Measurements from ENCODE around the gene RNPS1.

RNPS1 gene

GRCh38 chr16:2278956-2279800 lies 11.3 kb upstream of the RNPS1 start:
- ATAC-seq (ENCODE audit: low read depth) = no peak
- Histone ChIP-seq H3K9me3 (ENCODE audit: severe bottlenecking) (no peaks in the 10 kb centered on the region), H3K4me3 (ENCODE audit: severe bottlenecking) (no peak overlapping the region), H3K27ac (ENCODE audit: poor library complexity, severe bottlenecking) (no peak overlapping the region), H3K4me1 (ENCODE audit: insufficient read depth, poor library complexity, severe bottlenecking) (no peaks in the 10 kb centered on the region), H3K27me3 (ENCODE audit: insufficient read depth, poor library complexity, severe bottlenecking) (no peaks in the 10 kb centered on the region), H3K36me3 (ENCODE audit: low read depth) (no peaks in the 10 kb centered on the region)
- no peak for TF ChIP-seq CTCF (IDR thresholded peaks at IDR 0.05; ENCODE audit: poor library complexity, severe bottlenecking)
- no peak for DNase-seq (ENCODE audit: low spot score)

- H3K27me3 ChIP-seq (ENCODE audit: insufficient read depth, poor library complexity, severe bottlenecking) = no peaks in the 10 kb centered on the region
- H3K36me3 ChIP-seq (ENCODE audit: low read depth) = no peaks in the 10 kb centered on the region
- ATAC-seq (ENCODE audit: low read depth) = no peak
- H3K4me3 ChIP-seq (ENCODE audit: severe bottlenecking) = no peak overlapping the region
- TF ChIP-seq CTCF (IDR thresholded peaks at IDR 0.05; ENCODE audit: poor library complexity, severe bottlenecking) = no peak
- H3K4me1 ChIP-seq (ENCODE audit: insufficient read depth, poor library complexity, severe bottlenecking) = no peaks in the 10 kb centered on the region
- H3K27ac ChIP-seq (ENCODE audit: poor library complexity, severe bottlenecking) = no peak overlapping the region
- H3K9me3 ChIP-seq (ENCODE audit: severe bottlenecking) = no peaks in the 10 kb centered on the region
- no peak for DNase-seq (ENCODE audit: low spot score)
These were observed 10.3 kb upstream of the RNPS1 start for GRCh38 chr16:2278272-2278608.

- Histone ChIP-seq H3K4me1 (ENCODE audit: insufficient read depth, poor library complexity, severe bottlenecking) (no peaks in the 10 kb centered on the region), H3K27ac (ENCODE audit: poor library complexity, severe bottlenecking) (no peak overlapping the region), H3K9me3 (ENCODE audit: severe bottlenecking) (no peaks in the 10 kb centered on the region), H3K27me3 (ENCODE audit: insufficient read depth, poor library complexity, severe bottlenecking) (no peaks in the 10 kb centered on the region), H3K36me3 (ENCODE audit: low read depth) (no peaks in the 10 kb centered on the region), H3K4me3 (ENCODE audit: severe bottlenecking) (no peak overlapping the region)
- TF ChIP-seq CTCF (IDR thresholded peaks at IDR 0.05; ENCODE audit: poor library complexity, severe bottlenecking) = no peak
- ATAC-seq (ENCODE audit: low read depth) (no peak), DNase-seq (ENCODE audit: low spot score) (no peak)
These were observed 9.7 kb upstream of the RNPS1 start for GRCh38 chr16:2277466-2278271.

GRCh38 chr16:2276368-2277195 lies 8.7 kb upstream of the RNPS1 start:
- no peaks in the 10 kb centered on the region for H3K36me3 ChIP-seq (ENCODE audit: low read depth)
- no peak overlapping the region for H3K27ac ChIP-seq (ENCODE audit: poor library complexity, severe bottlenecking)
- DNase-seq (ENCODE audit: low spot score) (no peak), ATAC-seq (ENCODE audit: low read depth) (no peak)
- H3K9me3 ChIP-seq (ENCODE audit: severe bottlenecking) = no peaks in the 10 kb centered on the region
- H3K27me3 ChIP-seq (ENCODE audit: insufficient read depth, poor library complexity, severe bottlenecking) = no peaks in the 10 kb centered on the region
- no peak for TF ChIP-seq CTCF (IDR thresholded peaks at IDR 0.05; ENCODE audit: poor library complexity, severe bottlenecking)
- H3K4me3 ChIP-seq (ENCODE audit: severe bottlenecking) = no peak overlapping the region
- H3K4me1 ChIP-seq (ENCODE audit: insufficient read depth, poor library complexity, severe bottlenecking) = no peaks in the 10 kb centered on the region

All from RWPE2 (cell line).